ENCODE results near the gene AGPAT3.

AGPAT3 gene

DNA sequence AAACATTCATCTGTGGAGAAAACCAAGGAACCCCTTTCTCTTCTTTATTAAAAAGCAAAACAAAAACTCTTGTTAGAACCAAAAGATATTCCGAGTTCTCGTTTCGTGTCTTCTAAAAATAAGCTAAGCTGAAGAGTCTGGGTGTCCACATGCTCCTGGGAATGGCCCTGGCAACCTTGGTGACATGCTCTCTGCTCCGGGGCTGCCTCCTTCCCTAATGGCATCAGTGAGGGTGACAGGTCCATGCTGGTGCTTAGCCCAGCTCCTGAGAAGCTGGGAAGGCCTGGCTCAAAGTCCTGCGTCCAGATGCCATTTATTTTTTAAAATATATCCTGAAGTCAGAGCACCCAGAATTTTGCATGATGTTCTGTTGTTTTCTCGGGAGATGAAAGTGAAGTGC lies 122.5 kb downstream of the AGPAT3 start:
- intact Hi-C loops (cut with DNase I; ENCODE audit: low total_unique reads): no loop called here
- TF ChIP-seq, protein P1, sequence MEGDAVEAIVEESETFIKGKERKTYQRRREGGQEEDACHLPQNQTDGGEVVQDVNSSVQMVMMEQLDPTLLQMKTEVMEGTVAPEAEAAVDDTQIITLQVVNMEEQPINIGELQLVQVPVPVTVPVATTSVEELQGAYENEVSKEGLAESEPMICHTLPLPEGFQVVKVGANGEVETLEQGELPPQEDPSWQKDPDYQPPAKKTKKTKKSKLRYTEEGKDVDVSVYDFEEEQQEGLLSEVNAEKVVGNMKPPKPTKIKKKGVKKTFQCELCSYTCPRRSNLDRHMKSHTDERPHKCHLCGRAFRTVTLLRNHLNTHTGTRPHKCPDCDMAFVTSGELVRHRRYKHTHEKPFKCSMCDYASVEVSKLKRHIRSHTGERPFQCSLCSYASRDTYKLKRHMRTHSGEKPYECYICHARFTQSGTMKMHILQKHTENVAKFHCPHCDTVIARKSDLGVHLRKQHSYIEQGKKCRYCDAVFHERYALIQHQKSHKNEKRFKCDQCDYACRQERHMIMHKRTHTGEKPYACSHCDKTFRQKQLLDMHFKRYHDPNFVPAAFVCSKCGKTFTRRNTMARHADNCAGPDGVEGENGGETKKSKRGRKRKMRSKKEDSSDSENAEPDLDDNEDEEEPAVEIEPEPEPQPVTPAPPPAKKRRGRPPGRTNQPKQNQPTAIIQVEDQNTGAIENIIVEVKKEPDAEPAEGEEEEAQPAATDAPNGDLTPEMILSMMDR (IDR thresholded peaks at IDR 0.05): no peak
- Histone ChIP-seq H3K36me3 (peaks cover 7 to 17% (median 8%) of the 10 kb centered on the region in 3 donors), H3K4me1 (peaks cover 0 to 14% (median 0%) of the 10 kb centered on the region in 4 donors), H3K27me3 (peaks cover 0 to 6% of the 10 kb centered on the region in 2 donors), H3K27ac (no peak overlapping the region), H3K9me3 (no peaks in the 10 kb centered on the region), H3K4me3 (no peak overlapping the region)
- no peak for DNase-seq

DNA sequence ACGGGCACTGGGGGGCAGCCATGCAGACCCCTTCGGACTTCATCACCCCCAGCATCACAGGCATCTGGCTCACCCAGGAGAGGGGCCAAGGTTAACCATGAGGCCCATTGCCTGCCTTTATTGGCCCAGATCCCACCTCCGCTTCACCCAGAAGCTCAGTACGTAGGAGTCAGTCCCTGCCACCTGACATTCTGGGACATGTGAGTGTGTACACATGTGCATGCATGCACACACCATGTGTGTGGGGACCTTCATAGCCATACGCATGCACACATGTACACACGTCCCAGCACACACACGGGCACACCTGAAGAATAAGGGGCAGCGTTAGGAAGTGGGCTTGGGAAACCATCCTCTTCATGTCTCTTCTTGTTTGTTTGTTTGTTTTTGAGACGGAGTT lies 123.0 kb downstream of the AGPAT3 start:
- intact Hi-C loops (cut with DNase I; ENCODE audit: low total_unique reads): no loop called here
- no peaks in the 10 kb centered on the region for H3K9me3 ChIP-seq
- no peak overlapping the region for H3K4me3 ChIP-seq
- TF ChIP-seq, protein P1 (IDR thresholded peaks at IDR 0.05): no peak
- peaks cover 0 to 14% (median 0%) of the 10 kb centered on the region in 4 donors for H3K4me1 ChIP-seq
- H3K27me3 ChIP-seq: peaks cover 0 to 7% of the 10 kb centered on the region in 2 donors
- peaks cover 2 to 12% (median 3%) of the 10 kb centered on the region in 3 donors for H3K36me3 ChIP-seq
- H3K27ac ChIP-seq: no peak overlapping the region
- no peak for DNase-seq

- Histone ChIP-seq H3K9me3 (no peaks in the 10 kb centered on the region), H3K4me1 (peaks cover 0 to 14% (median 0%) of the 10 kb centered on the region in 4 donors), H3K27ac (no peak overlapping the region), H3K27me3 (peaks cover 0 to 11% of the 10 kb centered on the region in 2 donors), H3K4me3 (no peak overlapping the region), H3K36me3 (peaks cover 0 to 6% (median 0%) of the 10 kb centered on the region in 3 donors)
- no peak for DNase-seq
- intact Hi-C loops (cut with DNase I; ENCODE audit: low total_unique reads): no loop called here
- TF ChIP-seq, protein P1 (IDR thresholded peaks at IDR 0.05): no peak
These were observed 123.6 kb downstream of the AGPAT3 start for GRCh38 chr21:43988506-43989230.

- Histone ChIP-seq H3K27me3 (peaks cover 0 to 14% of the 10 kb centered on the region in 2 donors), H3K27ac (no peak overlapping the region), H3K4me3 (no peak overlapping the region), H3K4me1 (peaks cover 0 to 14% (median 0%) of the 10 kb centered on the region in 4 donors), H3K36me3 (no peaks in the 10 kb centered on the region), H3K9me3 (no peaks in the 10 kb centered on the region)
- DNase-seq: no peak
- TF ChIP-seq, protein P1 (IDR thresholded peaks at IDR 0.05): no peak
- intact Hi-C loops (cut with DNase I; ENCODE audit: low total_unique reads): no loop called here
These were observed 124.4 kb downstream of the AGPAT3 start for GRCh38 chr21:43989401-43989800.

GRCh38 chr21:43991447-43991991 lies 126.5 kb downstream of the AGPAT3 start:
- Histone ChIP-seq H3K27ac (no peak overlapping the region), H3K4me3 (no peak overlapping the region), H3K36me3 (no peaks in the 10 kb centered on the region), H3K9me3 (no peaks in the 10 kb centered on the region), H3K4me1 (peaks cover 0 to 8% (median 0%) of the 10 kb centered on the region in 4 donors), H3K27me3 (peaks cover 0 to 14% of the 10 kb centered on the region in 2 donors)
- intact Hi-C loops (cut with DNase I; ENCODE audit: low total_unique reads): no loop called here
- no peak for DNase-seq
- TF ChIP-seq, protein P1 (IDR thresholded peaks at IDR 0.05): no peak
